MCF 10A (cell line): ENCODE results near the gene PDGFRA. TPM values are rescaled to one million over a fixed set of nuclear protein-coding genes. Genes with fewer than 3 reads are reported as not detected.

Experiments
- BruUV-seq: library from RNA; stranded (reverse); fragments of 400-500 nt; replicated peaks from 2 replicates; lab custom pipeline; 2021; lab: Mats Ljungman, UMichigan
- CTCF ChIA-PET: fragments of 300-600 bp; sonication (Branson Sonifier 250); formaldehyde crosslinking; extraction: SDS; loops from one replicate; lab custom pipeline; 2021; ENCODE audit warnings: antibody characterized with exemption, inconsistent platforms; lab: Yijun Ruan, JAX
- POLR2A ChIA-PET: fragments of 300-600, 350-650 bp; sonication (Branson Sonifier 250); formaldehyde crosslinking; extraction: SDS; loops from one replicate; lab custom pipeline; 2020; ENCODE audit warnings: antibody characterized with exemption, inconsistent platforms; lab: Yijun Ruan, JAX
- DNase-seq: peaks from one replicate; pipeline ENCODE4 v3.0.0-alpha.2; 2018; ENCODE audit not compliant: unreplicated experiment
- H3K27ac Mint-ChIP-seq: one replicate; pipeline ENCODE4 v1.8.0; 2022; ENCODE audit warnings: mild to moderate bottlenecking, low read depth, mixed read lengths; ENCODE audit not compliant: unreplicated experiment
- H3K27me3 Mint-ChIP-seq: one replicate; pipeline ENCODE4 v1.8.0; 2022; ENCODE audit warnings: mixed read lengths; ENCODE audit not compliant: insufficient read depth, unreplicated experiment
- H3K36me3 Mint-ChIP-seq: one replicate; pipeline ENCODE4 v1.8.0; 2022; ENCODE audit warnings: mild to moderate bottlenecking, moderate library complexity, mixed read lengths; ENCODE audit not compliant: insufficient read depth, unreplicated experiment
- H3K4me1 Mint-ChIP-seq: one replicate; pipeline ENCODE4 v1.8.0; 2022; ENCODE audit warnings: mixed read lengths; ENCODE audit not compliant: insufficient read depth, unreplicated experiment
- H3K4me3 Mint-ChIP-seq: one replicate; pipeline ENCODE4 v1.8.0; 2022; ENCODE audit warnings: mild to moderate bottlenecking, moderate library complexity, mixed read lengths; ENCODE audit not compliant: unreplicated experiment
- H3K9me3 Mint-ChIP-seq: one replicate; pipeline ENCODE4 v1.8.0; 2022; ENCODE audit warnings: mixed read lengths; ENCODE audit not compliant: unreplicated experiment
- CTCF ChIP-seq: fragments of 200-600 bp; IDR thresholded peaks from one replicate; pipeline ENCODE4 v1.8.0; 2022; ENCODE audit warnings: antibody characterized with exemption, mild to moderate bottlenecking; ENCODE audit not compliant: unreplicated experiment
- intact Hi-C: fragments of 100-400 bp; cut with micrococcal nuclease; formaldehyde crosslinking; loops from 2 replicates; pipeline ENCODE4 v1.14.1; 2022
- total RNA-seq: library from RNA; stranded (reverse); gene quantifications from 2 replicates; pipeline ENCODE4 v1.2.3, GENCODE V29; 2022

PDGFRA gene
- total RNA-seq, 1 experiment from 2014 or later: not detected

- TF ChIP-seq CTCF: no peak
- Mint-ChIP-seq H3K36me3 (no peaks in the 10 kb centered on the region), H3K27ac (no peak overlapping the region), H3K4me1 (peaks cover 14% of the 10 kb centered on the region), H3K27me3 (no peaks in the 10 kb centered on the region), H3K9me3 (no peaks in the 10 kb centered on the region), H3K4me3 (no peak overlapping the region)
- intact Hi-C loops: no loop called here
- ChIA-PET CTCF (interaction anchor here (0.6 to 13.4 kb wide), 4 partner anchors 20 to 304 kb away, joined by 3 to 215 read pairs (median 84); no protein-coding TSS in a partner anchor), POLR2A (interaction anchor here (0.7 kb wide), 1 partner anchor 300 kb away, joined by 3 read pairs; no protein-coding TSS in a partner anchor)
- no TSS peak for BruUV-seq
- DNase-seq: peak; percentile 49
Observed at GRCh38 chr4:54213761-54214160, 15.3 kb upstream of the PDGFRA start.

GRCh38 chr4:54215379-54216077 is 13.6 kb upstream of the PDGFRA start:
- TF ChIP-seq CTCF: no peak
- H3K9me3 Mint-ChIP-seq: no peaks in the 10 kb centered on the region
- no peak for DNase-seq
- intact Hi-C loops: loop anchor here (5.0 kb wide), 2 partner anchors 123 to 508 kb away; no protein-coding TSS in a partner anchor
- POLR2A ChIA-PET: interaction anchor here (0.6 to 2.1 kb wide), 3 partner anchors 228 to 1498 kb away, joined by 3 to 5 read pairs (median 4); no protein-coding TSS in a partner anchor
- BruUV-seq: no TSS peak
- no peak overlapping the region for H3K4me3 Mint-ChIP-seq
- CTCF ChIA-PET: interaction anchor here (0.5 to 13.4 kb wide), 16 partner anchors 14 to 712 kb away, joined by 3 to 215 read pairs (median 4); no protein-coding TSS in a partner anchor
- H3K27ac Mint-ChIP-seq: no peak overlapping the region
- H3K36me3 Mint-ChIP-seq: no peaks in the 10 kb centered on the region
- H3K27me3 Mint-ChIP-seq: no peaks in the 10 kb centered on the region
- peaks cover 14% of the 10 kb centered on the region for H3K4me1 Mint-ChIP-seq

GRCh38 chr4:54217642-54218495 is 11.2 kb upstream of the PDGFRA start:
- peaks cover 14% of the 10 kb centered on the region for H3K4me1 Mint-ChIP-seq
- intact Hi-C loops: loop anchor here (1.0 to 5.0 kb wide), 5 partner anchors 126 to 511 kb away; no protein-coding TSS in a partner anchor
- no peaks in the 10 kb centered on the region for H3K27me3 Mint-ChIP-seq
- DNase-seq: peak; percentile 91
- no TSS peak for BruUV-seq
- H3K4me3 Mint-ChIP-seq: peak overlapping the region; percentile 40
- H3K36me3 Mint-ChIP-seq: no peaks in the 10 kb centered on the region
- ChIA-PET POLR2A (interaction anchor here (0.7 to 1.3 kb wide), 4 partner anchors 154 to 686 kb away, joined by 3 to 4 read pairs (median 4); no protein-coding TSS in a partner anchor), CTCF (interaction anchor here (0.5 to 13.4 kb wide), 47 partner anchors 10 to 1215 kb away, joined by 3 to 215 read pairs (median 4); no protein-coding TSS in a partner anchor)
- peak; percentile 77 for TF ChIP-seq CTCF
- H3K27ac Mint-ChIP-seq: no peak overlapping the region
- no peaks in the 10 kb centered on the region for H3K9me3 Mint-ChIP-seq
